ENCODE measurements around the gene C19orf38.

The C19orf38 gene

GRCh38 chr19:10848230-10848856 lies at the start of gene C19orf38:
Gene C19orf38, plus strand, starts transcription at chr19:10848415. Its CDS starts 94 bp downstream, at chr19:10848509.
- DNase-seq: no peak

- no peak for DNase-seq
These were observed 47.7 kb upstream of the C19orf38 start for GRCh38 chr19:10800488-10800887.

- DNase-seq: no peak
These were observed 45.7 kb upstream of the C19orf38 start for GRCh38 chr19:10802479-10802878.

- no peak for DNase-seq
These were observed 45.0 kb upstream of the C19orf38 start for GRCh38 chr19:10803252-10803651.

- no peak for DNase-seq
These were observed 43.0 kb upstream of the C19orf38 start for GRCh38 chr19:10805065-10805757.

- no peak for DNase-seq
These were observed 42.4 kb upstream of the C19orf38 start for GRCh38 chr19:10805758-10806247.

GRCh38 chr19:10808937-10809649 lies 39.1 kb upstream of the C19orf38 start:
- DNase-seq: no peak

GRCh38 chr19:10809651-10810285 lies 38.4 kb upstream of the C19orf38 start:
- no peak for DNase-seq

GRCh38 chr19:10811391-10812111 lies 36.7 kb upstream of the C19orf38 start:
- DNase-seq: no peak

- DNase-seq: no peak
These were observed 36.0 kb upstream of the C19orf38 start for GRCh38 chr19:10812196-10812595.

GRCh38 chr19:10812902-10813404 lies 35.3 kb upstream of the C19orf38 start:
- no peak for DNase-seq

- DNase-seq: no peak
These were observed 33.1 kb upstream of the C19orf38 start for GRCh38 chr19:10815007-10815536.

GRCh38 chr19:10815969-10816644 lies 32.1 kb upstream of the C19orf38 start:
- DNase-seq: no peak

- no peak for DNase-seq
These were observed 31.5 kb upstream of the C19orf38 start for GRCh38 chr19:10816691-10817090.

- DNase-seq: no peak
These were observed 30.8 kb upstream of the C19orf38 start for GRCh38 chr19:10817291-10818038.

- no peak for DNase-seq
These were observed 29.7 kb upstream of the C19orf38 start for GRCh38 chr19:10818301-10819123.

- DNase-seq: no peak
These were observed 28.8 kb upstream of the C19orf38 start for GRCh38 chr19:10819124-10820060.

- DNase-seq: no peak
These were observed 28.0 kb upstream of the C19orf38 start for GRCh38 chr19:10820173-10820572.

GRCh38 chr19:10823690-10824089 lies 24.5 kb upstream of the C19orf38 start:
- DNase-seq: no peak

All from cortex of kidney (tissue), 1 donor.